ENCODE results near the gene IQCE.

DNA sequence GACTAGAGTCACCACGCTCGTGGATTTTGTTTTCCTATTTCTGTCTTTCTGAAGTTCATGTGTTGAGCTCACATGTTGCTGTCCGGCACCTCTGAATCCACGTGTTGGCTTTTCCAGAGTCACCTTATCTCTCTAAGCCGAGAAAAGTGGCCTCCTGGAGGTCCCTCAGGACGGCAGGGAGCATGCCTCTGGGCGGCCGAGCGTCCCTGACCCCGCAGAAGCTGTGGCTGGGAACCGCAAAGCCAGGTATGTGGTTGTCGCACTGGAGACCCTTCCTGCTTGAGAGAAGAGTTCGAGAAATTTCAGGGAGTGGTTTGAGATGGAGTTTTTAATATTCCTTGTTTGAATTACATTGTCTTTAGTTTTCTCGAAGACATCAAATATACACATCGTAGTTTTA is 12.6 kb downstream of the IQCE start:
- TF ChIP-seq, protein P1, sequence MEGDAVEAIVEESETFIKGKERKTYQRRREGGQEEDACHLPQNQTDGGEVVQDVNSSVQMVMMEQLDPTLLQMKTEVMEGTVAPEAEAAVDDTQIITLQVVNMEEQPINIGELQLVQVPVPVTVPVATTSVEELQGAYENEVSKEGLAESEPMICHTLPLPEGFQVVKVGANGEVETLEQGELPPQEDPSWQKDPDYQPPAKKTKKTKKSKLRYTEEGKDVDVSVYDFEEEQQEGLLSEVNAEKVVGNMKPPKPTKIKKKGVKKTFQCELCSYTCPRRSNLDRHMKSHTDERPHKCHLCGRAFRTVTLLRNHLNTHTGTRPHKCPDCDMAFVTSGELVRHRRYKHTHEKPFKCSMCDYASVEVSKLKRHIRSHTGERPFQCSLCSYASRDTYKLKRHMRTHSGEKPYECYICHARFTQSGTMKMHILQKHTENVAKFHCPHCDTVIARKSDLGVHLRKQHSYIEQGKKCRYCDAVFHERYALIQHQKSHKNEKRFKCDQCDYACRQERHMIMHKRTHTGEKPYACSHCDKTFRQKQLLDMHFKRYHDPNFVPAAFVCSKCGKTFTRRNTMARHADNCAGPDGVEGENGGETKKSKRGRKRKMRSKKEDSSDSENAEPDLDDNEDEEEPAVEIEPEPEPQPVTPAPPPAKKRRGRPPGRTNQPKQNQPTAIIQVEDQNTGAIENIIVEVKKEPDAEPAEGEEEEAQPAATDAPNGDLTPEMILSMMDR (IDR thresholded peaks at IDR 0.05), result no peak
- no peak for TF ChIP-seq POLR2A (IDR thresholded peaks at IDR 0.05)
- no peak for TF ChIP-seq EP300 (IDR thresholded peaks at IDR 0.05; ENCODE audit: low read depth)
- TF ChIP-seq POLR2AphosphoS5 (IDR thresholded peaks at IDR 0.05), result no peak
